Measurements from ENCODE around the gene POR.
"Not testable (repeated sequence)": the region's sequence is repeated elsewhere in the genome, so short reads cannot be mapped to it uniquely, and the experiment has no call there.

POR gene

DNA sequence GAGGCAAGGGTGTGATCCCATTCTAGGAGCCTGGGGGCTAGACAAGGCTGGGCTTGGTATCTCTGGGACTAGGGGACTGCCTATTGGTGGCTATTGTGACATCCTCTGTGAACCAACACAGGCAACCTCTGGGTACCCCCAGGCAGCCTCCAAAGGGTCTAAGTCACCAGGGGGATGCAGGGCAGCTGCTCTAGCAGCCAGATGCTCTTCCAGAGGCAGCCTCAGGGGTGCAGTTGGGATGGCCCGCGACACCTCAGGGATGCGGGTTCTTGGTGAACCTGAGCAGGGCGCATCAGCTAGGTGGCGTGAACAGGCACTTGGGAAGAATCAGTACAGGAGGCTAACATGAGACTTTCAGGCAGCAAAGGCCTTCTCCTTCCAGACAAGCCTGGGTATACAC lies 81.0 kb downstream of the POR start:
- in situ Hi-C loops (cut with HindIII; ENCODE audit: low pct_ligation_motif_present, low pct_unique_long_range_greater_than_20kb, low sequenced_read_pairs): no loop called here
- DNase-seq: no peak

DNA sequence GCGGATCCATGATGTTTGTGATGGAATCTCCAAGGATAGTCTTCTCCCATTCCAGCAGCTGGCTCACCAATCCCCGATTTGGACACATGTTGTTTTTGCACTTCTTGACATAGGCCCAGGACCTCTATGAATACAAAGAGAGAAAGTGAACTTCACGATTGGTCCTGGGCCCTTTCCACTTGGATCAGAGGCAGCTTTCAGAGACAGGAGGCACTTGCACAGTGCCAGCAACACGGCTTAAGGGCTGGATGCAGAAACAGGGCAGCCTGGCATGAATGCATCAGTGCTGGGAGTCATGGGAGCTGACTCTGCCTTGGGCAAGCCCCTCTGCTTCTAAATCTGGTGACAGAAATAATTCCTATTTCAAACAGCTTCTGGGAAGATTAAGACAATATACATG lies 81.5 kb downstream of the POR start:
- in situ Hi-C loops (cut with HindIII; ENCODE audit: low pct_ligation_motif_present, low pct_unique_long_range_greater_than_20kb, low sequenced_read_pairs): no loop called here

DNA sequence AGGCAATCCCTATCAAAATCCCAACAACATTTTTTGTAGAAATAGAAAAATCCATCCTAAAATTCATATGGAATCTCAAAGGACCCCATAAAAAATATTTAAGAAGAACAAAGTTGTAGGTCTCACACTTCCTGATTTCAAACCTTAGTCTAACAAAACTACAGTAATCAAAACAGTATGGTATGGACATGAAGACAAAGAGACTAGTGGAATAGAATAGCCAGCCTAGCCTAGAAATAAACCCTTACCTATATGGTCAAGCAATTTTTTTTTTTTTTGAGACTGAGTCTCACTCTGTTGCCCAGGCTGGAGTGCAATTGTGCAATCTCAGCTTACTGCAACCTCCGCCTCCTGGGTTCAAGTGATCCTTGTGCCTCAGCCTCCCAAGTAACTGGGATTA lies 83.1 kb downstream of the POR start:
- DNase-seq: no peak
- in situ Hi-C loops (cut with HindIII; ENCODE audit: low pct_ligation_motif_present, low pct_unique_long_range_greater_than_20kb, low sequenced_read_pairs): no loop called here

More for the DNA sequence above, 81.5 kb downstream of the POR start:
- DNase-seq: no peak

DNA sequence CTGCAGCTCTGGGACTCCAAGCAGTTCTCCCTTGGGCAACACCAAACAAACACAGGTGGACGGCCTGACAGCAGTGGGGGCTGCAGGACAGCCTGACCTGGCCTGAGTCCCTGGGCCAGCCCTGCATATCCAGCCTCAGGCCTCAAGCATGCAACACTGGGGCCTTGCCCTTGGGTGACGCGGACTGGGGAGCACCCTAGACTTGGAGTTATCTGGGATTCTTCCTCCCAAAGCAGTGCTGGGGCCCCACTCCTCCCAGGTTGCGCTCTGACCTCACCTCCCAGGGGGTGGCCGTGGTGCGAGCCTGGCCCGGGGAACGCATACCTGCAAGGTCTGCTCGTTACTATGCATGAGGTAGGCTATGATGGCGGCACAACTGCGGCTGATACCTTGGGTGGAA lies 85.6 kb downstream of the POR start:
- no peak for DNase-seq
- in situ Hi-C loops (cut with HindIII; ENCODE audit: low pct_ligation_motif_present, low pct_unique_long_range_greater_than_20kb, low sequenced_read_pairs): no loop called here

DNA sequence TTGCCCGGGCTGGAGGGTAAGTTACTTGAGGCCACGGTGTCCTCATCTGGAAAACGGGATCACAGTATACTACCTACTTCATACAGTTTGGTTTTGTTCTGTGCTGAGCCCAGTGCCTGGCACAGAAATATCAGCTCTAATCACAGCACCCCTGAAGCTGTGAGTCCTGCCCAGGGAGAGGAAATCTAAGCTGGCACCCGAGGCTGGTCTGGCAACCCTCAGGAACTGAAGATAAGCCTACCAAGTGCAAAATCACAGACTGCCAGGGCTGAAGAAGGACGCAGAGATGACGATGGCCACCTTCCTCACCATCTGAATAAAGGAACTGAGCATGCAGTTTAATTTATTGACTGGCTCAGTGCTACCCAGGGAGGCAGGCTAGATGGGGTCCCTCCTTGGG lies 87.2 kb downstream of the POR start:
- in situ Hi-C loops (cut with HindIII; ENCODE audit: low pct_ligation_motif_present, low pct_unique_long_range_greater_than_20kb, low sequenced_read_pairs): no loop called here

DNA sequence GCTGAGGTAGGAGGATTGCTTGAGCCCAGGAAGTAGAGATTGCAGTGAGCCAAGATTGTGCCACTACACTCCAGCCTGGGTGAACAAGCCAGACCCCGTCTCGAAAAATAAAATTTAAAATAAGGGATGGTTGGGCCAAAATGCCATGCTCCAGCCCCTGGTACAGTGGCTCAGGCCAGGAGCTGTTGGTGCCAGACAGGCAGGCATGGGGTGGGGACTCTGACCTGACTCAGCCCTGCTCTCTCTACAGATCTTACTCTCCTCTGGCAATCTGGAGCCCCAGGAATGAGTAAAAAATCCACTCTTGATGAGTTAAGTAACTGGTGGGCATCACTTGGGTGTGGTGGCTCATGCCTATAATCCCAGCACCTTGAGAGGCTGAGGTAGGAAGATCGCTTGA lies 87.9 kb downstream of the POR start:
- in situ Hi-C loops (cut with HindIII; ENCODE audit: low pct_ligation_motif_present, low pct_unique_long_range_greater_than_20kb, low sequenced_read_pairs): no loop called here
- no peak for DNase-seq

More for the DNA sequence above, 87.2 kb downstream of the POR start:
- no peak for DNase-seq

DNA sequence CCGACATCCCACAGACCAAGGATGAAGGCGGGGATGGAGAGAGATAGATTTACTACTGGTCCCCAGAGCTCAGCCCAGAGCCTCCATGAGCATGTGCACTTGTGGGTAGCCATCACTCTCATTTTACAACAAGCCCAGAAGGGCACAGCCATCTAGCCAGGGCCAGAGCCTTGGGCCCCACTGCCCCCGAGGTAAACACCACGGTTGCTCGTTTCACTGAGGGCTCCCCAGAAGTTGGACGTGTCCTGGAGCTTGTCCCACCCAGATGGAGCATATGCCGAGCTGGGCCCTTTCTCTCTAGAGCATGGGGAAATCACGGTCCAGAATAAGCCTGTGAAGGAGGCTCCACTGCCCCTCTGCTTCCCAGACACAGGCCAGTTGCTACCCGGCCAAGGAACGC lies 88.4 kb downstream of the POR start:
- DNase-seq: no peak
- in situ Hi-C loops (cut with HindIII; ENCODE audit: low pct_ligation_motif_present, low pct_unique_long_range_greater_than_20kb, low sequenced_read_pairs): no loop called here

DNA sequence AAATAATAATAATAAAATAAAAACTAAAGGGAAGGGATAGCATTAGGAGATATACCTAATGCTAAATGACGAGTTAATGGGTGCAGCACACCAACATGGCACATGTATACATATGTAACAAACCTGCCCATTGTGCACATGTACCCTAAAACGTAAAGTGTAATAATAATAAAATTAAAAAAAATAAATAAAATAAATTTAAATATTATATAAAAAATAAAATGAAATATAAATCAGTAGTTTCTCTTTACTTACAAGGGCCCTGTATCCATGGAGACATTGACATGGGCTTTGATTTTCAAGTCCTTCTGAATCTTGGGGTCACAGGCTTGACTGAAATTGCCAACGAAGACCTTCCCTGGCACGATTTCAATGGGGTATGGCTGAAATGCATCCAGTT lies 90.0 kb downstream of the POR start:
- in situ Hi-C loops (cut with HindIII; ENCODE audit: low pct_ligation_motif_present, low pct_unique_long_range_greater_than_20kb, low sequenced_read_pairs): not testable (repeated sequence)

DNA sequence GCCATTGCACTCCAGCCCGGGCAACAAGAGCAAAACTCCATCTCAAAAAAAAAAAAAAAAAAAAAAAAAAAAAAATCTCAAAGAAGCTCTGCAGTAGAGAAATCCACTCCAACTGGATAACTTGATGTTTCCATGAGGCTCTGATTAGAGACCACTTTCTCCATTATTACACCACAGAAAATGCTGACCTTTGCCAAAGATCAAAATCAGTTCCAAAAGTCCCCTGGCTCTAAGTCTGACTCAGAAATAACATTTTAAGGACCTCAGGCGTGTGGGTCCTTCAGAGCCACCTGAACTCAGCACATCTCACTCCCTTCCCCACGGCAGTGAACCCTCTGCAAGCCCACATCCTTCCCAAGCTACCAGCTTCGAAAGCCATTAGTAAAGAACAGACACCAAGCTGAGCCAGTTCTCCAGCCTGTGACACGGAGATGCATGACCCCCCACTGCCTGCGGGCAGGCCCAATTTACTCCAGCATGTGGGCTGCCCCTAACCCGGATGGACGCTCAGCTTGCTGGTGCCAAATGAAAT lies 93.3 kb downstream of the POR start:
- no peak for DNase-seq
- in situ Hi-C loops (cut with HindIII; ENCODE audit: low pct_ligation_motif_present, low pct_unique_long_range_greater_than_20kb, low sequenced_read_pairs): no loop called here

More for the DNA sequence above, 90.0 kb downstream of the POR start:
- DNase-seq: not testable (repeated sequence)

DNA sequence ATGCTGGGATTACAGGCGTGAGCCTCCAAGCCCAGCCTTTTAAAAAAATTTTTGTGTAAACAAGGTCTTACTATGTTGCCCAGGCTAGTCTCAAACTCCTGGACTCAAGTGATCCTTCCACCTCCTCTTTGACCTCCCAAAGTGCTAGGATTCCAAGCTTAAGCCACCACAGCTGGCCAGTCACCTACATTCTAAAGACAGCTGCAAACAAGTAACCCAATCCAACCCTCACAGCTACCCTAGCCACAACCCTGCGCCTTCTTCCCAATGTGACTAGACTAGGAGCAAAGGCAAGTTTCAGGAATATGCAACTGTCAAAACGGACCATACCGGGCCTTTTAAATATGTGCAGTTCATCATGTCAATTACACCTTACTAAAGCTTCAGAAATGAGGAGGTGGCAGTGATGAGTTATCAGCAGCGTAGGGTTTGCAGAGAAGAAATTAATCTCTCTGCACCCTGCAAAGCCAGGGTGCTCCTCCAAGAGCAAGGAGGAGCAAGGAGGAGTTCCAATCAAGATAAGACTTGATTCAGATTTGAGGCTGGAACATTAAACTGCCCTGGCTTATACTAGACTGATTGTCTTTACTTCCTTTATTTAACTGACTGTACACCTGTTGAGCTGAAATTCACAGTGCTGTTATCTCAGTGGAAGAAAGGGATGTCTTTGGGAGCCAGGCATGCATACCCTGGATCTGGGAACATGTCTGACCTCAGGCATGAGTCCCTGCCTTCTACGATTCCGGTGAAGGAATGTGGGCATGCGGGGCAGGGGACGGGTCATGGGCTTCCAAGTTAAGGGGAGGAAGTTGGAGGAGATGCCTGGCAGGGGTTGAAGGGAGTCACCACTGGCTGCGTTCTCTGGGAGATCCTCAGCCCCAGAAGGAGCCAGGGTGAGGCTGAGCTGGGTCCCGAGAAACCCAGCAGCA lies 95.0 kb downstream of the POR start:
- DNase-seq: no peak
- in situ Hi-C loops (cut with HindIII; ENCODE audit: low pct_ligation_motif_present, low pct_unique_long_range_greater_than_20kb, low sequenced_read_pairs): no loop called here

DNA sequence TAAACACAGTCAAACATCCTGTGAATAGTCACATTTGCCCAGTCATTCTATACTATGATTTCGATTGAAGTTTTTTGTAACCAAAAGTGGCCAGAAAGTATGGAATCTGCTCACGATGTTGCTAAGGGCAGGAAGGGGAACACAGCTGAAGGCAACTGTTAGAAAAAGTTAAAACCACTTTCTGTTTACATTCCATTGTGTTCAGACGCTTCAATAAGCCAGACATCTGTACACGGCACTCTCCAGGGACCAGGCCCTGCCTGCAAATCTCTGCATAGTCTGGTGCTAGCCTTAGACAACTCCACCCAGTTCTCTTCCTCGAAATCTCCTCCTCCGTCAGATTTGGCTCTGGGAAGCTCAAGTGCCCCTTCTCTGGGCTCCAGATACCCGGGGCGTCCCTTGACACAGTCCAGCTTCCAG lies 96.5 kb downstream of the POR start:
- no peak for DNase-seq
- in situ Hi-C loops (cut with HindIII; ENCODE audit: low pct_ligation_motif_present, low pct_unique_long_range_greater_than_20kb, low sequenced_read_pairs): no loop called here

DNA sequence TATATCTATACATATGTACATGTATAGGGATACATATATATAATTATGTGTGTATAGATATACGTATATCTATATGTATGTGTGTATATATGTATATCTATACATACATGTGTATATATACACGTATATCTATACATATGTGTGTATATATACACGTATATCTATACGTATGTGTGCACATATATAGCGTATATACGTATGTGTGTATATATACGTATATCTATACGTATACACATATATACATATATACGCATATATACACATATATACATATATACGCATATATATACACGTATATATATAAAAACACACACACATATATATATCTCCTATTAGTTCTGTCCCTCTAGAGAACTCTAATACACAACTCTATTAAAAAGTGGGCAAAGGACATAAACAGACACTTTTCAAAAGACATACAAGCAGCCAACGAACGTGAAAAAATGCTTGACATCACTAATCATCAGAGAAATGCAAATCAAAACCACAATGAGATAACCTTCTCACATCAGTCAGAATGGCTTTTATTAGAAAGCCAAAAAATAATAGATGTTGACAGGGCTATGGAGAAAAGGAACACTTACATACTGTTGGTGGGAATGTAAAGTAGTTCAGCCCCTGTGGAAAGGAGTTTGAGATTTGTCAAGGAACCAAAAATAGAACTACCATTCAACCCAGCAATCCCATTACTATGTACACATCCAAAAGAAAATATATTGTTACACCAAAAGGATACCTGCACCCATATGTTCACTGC lies 101.4 kb downstream of the POR start:
- in situ Hi-C loops (cut with HindIII; ENCODE audit: low pct_ligation_motif_present, low pct_unique_long_range_greater_than_20kb, low sequenced_read_pairs): no loop called here
- DNase-seq: no peak

DNA sequence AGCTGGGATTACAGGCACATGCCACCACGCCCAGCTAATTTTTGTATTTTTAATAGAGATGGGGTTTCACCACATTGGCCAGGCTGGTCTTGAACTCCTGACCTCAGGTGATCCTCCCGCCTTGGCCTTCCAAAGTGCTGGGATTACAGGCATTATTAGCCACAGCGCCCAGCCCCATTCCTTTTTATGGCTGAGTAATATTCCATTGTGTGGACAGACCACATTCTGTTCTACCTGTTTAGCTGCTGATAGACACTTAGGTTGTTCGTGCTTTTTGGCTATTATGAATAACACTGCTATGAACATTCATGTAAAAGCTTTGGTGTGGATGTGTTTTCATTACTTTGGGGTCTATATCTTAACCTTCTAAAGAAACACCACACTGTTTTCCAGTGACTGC lies 103.6 kb downstream of the POR start:
- in situ Hi-C loops (cut with HindIII; ENCODE audit: low pct_ligation_motif_present, low pct_unique_long_range_greater_than_20kb, low sequenced_read_pairs): not testable (repeated sequence)

DNA sequence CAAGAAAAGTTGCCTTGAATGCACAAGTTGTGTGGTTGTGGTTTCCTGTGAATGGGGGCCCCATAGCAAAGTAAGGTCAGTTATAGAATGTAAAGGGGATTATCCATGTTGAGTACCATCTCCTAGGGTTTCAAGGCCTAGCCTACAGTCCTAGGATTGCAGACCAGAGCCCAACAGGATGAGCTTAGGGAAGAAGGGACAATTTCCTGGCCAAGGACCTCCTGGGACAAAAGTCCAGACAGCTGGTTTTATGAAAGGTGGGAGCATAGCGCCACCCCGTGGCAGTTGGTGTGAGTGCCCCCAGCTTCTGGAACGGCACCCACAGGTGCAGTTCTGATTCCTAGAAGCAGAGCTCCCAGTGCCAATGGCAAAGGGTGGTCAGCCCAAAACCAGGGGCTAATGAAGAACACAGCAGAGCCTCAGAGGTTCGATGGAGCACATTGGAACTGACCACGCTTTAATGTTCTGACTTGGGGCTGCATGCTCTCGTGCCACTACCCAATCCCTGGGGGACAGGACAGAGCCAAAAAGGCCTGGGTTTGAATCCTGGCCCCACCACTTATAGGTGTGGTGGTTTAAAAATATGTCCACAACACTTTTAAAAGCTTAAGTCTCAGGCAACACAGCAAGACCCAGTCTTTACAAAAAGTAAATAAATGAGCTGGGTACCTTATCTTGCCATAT lies 105.2 kb downstream of the POR start:
- in situ Hi-C loops (cut with HindIII; ENCODE audit: low pct_ligation_motif_present, low pct_unique_long_range_greater_than_20kb, low sequenced_read_pairs): no loop called here
- DNase-seq: peak; percentile 70

More for the DNA sequence above, 103.6 kb downstream of the POR start:
- DNase-seq: not testable (repeated sequence)

DNA sequence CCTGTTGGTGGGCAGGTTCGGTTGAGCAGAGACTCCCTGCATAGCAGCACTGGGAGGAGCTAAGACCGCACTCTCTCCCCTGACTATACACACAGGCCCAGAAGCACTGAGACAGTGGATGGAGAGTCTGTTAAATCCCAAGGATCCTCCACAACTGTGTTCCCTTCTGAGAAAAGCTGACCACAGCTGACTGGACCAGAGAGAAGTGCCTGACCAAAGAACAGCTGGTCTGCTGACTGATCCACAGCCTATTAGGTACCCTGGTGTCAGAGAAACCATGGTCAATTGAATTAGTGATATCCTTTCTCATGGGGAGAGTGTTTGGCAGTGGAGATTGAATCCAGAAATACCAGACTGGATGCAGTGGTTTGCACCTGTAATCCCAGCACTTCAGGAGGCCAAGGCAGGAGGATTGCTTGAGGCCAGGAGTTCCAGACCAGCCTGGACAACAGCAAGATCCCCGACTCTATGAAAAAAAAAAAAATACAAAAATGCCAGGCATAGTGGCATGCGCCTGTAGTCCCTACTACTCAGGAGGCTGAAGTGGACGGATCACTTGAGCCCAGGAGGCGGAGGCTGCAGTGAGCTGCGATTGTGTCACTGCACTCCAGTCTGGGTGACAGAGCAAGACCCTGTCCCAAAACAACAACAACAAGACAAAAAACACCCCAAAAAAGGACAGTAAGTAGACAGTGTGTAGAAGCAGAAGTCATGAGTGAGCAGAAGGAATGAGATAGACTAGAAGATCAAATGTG lies 107.2 kb downstream of the POR start:
- no peak for DNase-seq
- in situ Hi-C loops (cut with HindIII; ENCODE audit: low pct_ligation_motif_present, low pct_unique_long_range_greater_than_20kb, low sequenced_read_pairs): no loop called here

DNA sequence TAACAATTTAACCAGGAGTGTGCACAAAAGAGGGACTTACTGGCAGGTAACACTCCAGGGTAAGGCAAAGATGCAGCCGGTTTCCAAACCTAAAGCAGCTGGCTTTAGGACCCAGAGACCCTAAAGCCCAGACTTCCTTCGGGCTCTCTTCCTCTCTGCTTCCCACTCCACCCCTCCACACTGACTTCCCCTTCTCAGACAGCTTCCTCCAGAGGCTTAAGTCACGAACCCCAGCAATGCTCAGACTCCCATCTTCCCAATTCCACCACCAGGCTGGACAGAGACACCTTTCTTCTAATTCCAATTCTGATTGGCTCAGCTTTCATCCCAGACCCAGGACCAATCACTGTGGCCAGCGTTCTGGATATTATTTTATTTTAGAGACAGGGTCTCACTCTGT lies 108.0 kb downstream of the POR start:
- DNase-seq: no peak
- in situ Hi-C loops (cut with HindIII; ENCODE audit: low pct_ligation_motif_present, low pct_unique_long_range_greater_than_20kb, low sequenced_read_pairs): no loop called here

DNA sequence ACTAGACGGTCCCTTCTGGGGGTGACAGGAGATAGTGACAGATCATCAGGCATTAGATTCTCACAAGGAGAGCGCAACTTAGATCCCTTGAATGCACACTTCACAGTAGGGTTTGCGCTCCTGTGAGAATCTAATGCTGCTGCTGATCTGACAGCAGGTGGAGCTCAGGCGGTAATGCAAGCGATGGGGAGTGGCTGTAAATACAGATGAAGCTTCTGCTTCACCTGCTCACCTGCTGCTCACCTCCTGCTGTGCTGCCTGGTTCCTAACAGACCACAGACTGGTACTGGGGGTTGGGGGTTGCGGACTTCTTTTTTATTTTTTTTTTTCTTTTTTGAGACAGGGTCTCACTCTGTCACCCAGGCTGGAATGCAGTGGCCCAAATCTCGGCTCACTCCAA lies 114.7 kb downstream of the POR start:
- in situ Hi-C loops (cut with HindIII; ENCODE audit: low pct_ligation_motif_present, low pct_unique_long_range_greater_than_20kb, low sequenced_read_pairs); DNase-seq: not testable (repeated sequence)

DNA sequence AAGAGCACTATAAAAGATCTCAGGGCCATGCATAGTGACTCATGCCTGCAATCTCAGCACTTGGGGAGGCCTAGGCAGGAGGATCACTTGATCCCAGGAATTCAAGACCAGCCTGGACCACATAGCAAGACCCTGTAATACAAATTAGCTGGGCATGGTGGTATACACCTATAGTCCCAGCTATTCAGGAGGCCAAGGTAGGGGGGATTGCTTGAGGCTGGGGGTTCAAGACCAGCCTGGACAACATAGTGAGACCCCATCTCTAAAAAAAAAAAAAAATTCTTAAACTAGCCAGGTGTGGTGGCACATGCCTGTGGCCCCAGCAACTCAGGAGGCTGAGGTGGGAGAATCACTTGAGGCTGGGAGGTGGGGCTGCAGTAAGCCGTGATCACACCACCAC lies 117.0 kb downstream of the POR start:
- DNase-seq: no peak
- in situ Hi-C loops (cut with HindIII; ENCODE audit: low pct_ligation_motif_present, low pct_unique_long_range_greater_than_20kb, low sequenced_read_pairs): no loop called here
